ENCODE data around the gene MAPK1IP1L. TPM values are rescaled to one million over a fixed set of nuclear protein-coding genes. Genes with fewer than 3 reads are reported as not detected.
A peak's percentile ranks its signal among the peaks of the same experiment; 100 is the strongest.

Gene MAPK1IP1L
- polyA plus RNA-seq, 1 of the 3 experiments (the other 2 are of a cell fraction) = 129 TPM

DNA sequence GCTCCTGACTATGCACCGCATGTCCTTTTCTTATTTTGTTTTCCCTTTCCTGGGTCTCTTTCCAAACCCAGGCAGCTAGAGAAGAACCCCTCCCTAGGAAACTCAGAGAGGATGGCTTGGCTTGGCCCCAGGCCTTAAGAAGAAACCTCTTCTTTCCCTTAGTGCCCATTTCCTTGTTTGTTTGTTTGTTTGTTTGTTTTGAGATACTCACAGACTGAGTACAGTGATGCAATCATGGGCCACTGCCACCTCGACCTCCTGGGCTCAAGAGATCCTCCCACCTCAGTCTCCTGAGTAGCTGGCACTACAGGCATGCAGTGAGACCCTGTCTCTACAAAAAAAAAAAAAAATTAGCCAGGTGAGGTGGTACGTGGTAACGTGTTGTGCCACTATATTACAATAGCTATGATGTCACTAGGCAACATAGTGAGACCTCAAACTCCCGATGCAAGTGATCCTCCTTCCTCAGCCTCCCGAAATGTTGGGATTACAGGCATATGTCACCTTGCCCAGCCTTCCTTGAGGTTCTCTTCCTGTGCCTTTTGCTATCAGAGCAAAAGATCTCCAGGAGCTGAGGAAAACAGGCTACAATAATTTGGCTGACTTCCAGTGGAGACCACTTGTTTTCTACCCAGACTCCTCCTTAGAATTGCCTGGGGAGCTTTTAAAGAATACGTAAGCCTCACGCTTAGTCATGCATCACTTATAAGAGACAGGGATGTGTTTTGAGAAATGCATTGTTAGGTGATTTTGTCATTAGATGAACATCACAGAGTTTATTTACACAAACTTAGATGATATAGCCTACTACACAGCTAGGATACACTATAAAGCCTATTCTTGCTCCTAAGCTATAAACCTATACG, 43.1 kb downstream of the MAPK1IP1L start:
- POLR2A ChIA-PET = no interaction called here
- CTCF ChIA-PET = interaction anchor here (1.9 to 3.9 kb wide), 5 partner anchors 37 to 66 kb away, joined by 4 to 34 read pairs (median 15); partner anchors contain the start of gene MAPK1IP1L
- H3K79me2 ChIP-seq (ENCODE audit: insufficient read depth) = no peaks in the 10 kb centered on the region
- TF ChIP-seq ELF1 (IDR thresholded peaks at IDR 0.05) (no peak), GATA2 (CRISPR knock-in tag; IDR thresholded peaks at IDR 0.05) (0 out of 2 replicates have a peak, but pooled peaks have one; percentile 45)
- H3K4me2 ChIP-seq = no peak overlapping the region
- no peaks in the 10 kb centered on the region for H3F3A ChIP-seq (replicated peaks; ENCODE audit: insufficient read depth)
- no peaks in the 10 kb centered on the region for H3K36me3 ChIP-seq (replicated peaks in 1 of 2; ENCODE audit: control insufficient read depth in 1 of 2, insufficient read depth in 2 of 2, low read length in 1 of 2)
- no peak overlapping the region for H3K9ac ChIP-seq
- peaks cover 7 to 26% of the 10 kb centered on the region in 2 experiments for H3K4me1 ChIP-seq (ENCODE audit: control insufficient read depth in 1 of 2, insufficient read depth in 2 of 2, low read depth in 1 of 2, low read length in 1 of 2)
- H3K4me3 ChIP-seq (ENCODE audit: low read depth in 2 of 2, low read length in 1 of 2) = no peak overlapping the region
- H3K9me2 ChIP-seq = no peaks in the 10 kb centered on the region
- no peaks in the 10 kb centered on the region for H3K27me3 ChIP-seq (ENCODE audit: insufficient read depth)
- DNase-seq = no peak
- no peak overlapping the region for H2AFZ ChIP-seq (ENCODE audit: low read depth)
- H4K20me1 ChIP-seq (ENCODE audit: insufficient read depth) = no peaks in the 10 kb centered on the region
- no peak overlapping the region; a peak in 1 of 4 replicates for H3K27ac ChIP-seq (ENCODE audit: low read depth in 2 of 2, low read length in 1 of 2)
- 80% methylated on average over 9 of the region's 9 CpGs for WGBS (ENCODE audit: low lambda C conversion rate)
- H3K9me3 ChIP-seq = no peaks in the 10 kb centered on the region

DNA sequence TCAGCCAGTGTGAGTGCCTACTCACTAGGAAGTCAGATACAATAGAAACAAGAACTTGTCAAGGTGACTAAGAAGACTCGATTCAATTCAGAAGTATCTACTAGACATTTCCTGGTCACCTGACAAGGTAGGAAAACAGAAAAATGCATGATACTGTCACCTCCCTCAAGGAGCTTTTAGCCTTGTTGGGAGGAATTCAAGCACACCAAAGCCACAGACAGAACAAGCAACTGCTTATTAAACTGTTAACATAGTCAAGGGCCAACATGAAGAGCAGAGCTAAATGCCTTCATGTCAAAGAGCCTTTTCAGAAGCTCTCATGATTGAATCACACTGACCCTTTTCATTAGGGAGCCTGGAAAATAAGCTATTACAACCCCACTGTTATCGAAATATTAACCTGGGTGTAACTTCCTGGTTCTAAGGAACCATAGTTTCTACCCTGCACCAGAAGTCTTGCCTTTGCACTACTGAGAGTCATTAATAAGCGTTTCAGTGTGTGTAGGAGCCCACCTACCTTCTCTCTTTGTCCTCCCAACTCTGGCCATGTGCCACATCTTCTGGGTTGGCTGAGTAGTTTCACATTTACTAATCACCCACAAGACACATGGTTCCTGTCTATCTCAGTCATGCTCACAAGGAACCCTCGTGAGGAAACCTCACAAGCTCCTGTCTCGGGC, 46.6 kb downstream of the MAPK1IP1L start:
- CTCF ChIA-PET = interaction anchor here (1.4 to 3.9 kb wide), 2 partner anchors 40 to 62 kb away, joined by 4 to 16 read pairs; no protein-coding TSS in a partner anchor
- H2AFZ ChIP-seq (ENCODE audit: low read depth) = no peak overlapping the region; the same call in 1 of the 2 replicates

DNA sequence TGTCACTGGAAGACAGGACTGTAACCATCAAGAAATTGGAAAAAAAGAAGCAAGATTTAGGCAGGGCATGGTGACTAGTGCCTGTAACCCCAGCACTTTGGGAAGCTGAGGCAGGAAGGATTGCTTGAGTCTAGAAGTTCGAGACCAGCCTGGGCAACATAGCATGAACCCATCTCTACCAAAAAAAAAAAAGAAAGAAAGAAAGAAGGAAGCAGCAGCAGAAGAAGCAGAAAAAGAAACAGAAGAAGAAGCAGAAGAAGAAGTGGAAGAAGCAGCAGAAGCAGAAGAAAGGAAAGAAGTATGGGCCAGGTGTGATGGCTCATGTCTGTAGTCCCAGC, 47.1 kb downstream of the MAPK1IP1L start:
- Histone ChIP-seq H3K27me3 (ENCODE audit: insufficient read depth) (no peaks in the 10 kb centered on the region), H4K20me1 (ENCODE audit: insufficient read depth) (no peaks in the 10 kb centered on the region), H3K9me3 (no peaks in the 10 kb centered on the region), H3K36me3 (replicated peaks in 1 of 2; ENCODE audit: control insufficient read depth in 1 of 2, insufficient read depth in 2 of 2, low read length in 1 of 2) (no peaks in the 10 kb centered on the region), H3K4me1 (ENCODE audit: control insufficient read depth in 1 of 2, insufficient read depth in 2 of 2, low read depth in 1 of 2, low read length in 1 of 2) (peaks cover 15 to 22% of the 10 kb centered on the region in 2 experiments), H3K9me2 (no peaks in the 10 kb centered on the region), H3K27ac (ENCODE audit: low read depth in 2 of 2, low read length in 1 of 2) (no peak overlapping the region), H3K4me2 (no peak overlapping the region), H3K9ac (no peak overlapping the region), H2AFZ (ENCODE audit: low read depth) (no peak overlapping the region), H3F3A (replicated peaks; ENCODE audit: insufficient read depth) (peaks cover 8% of the 10 kb centered on the region), H3K79me2 (ENCODE audit: insufficient read depth) (no peaks in the 10 kb centered on the region), H3K4me3 (ENCODE audit: low read depth in 2 of 2, low read length in 1 of 2) (no peak overlapping the region)
- ChIA-PET POLR2A (no interaction called here), CTCF (interaction anchor here (1.4 to 3.9 kb wide), 2 partner anchors 39 to 62 kb away, joined by 4 to 16 read pairs; no protein-coding TSS in a partner anchor)
- no peak for DNase-seq
- 81% methylated on average over 1 of the region's 1 CpG for WGBS (ENCODE audit: low lambda C conversion rate)
- TF ChIP-seq EZH2phosphoT487 (IDR thresholded peaks at IDR 0.05; ENCODE audit: borderline replicate concordance, low read depth) (no peak), RXRA (IDR thresholded peaks at IDR 0.05; ENCODE audit: borderline replicate concordance, low read depth) (no peak), RFX5 (IDR thresholded peaks at IDR 0.05; ENCODE audit: low read length) (no peak), POLR2AphosphoS5 (IDR thresholded peaks at IDR 0.05; ENCODE audit: low read depth, low read length) (no peak), SIN3A (IDR thresholded peaks at IDR 0.05; ENCODE audit: borderline replicate concordance, low read depth, low read length) (no peak), TAF1 (IDR thresholded peaks at IDR 0.05; ENCODE audit: borderline replicate concordance, low read depth, low read length) (no peak), FOXJ3 (CRISPR knock-in tag; IDR thresholded peaks at IDR 0.05) (no peak)
- TF ChIP-seq, protein P1, sequence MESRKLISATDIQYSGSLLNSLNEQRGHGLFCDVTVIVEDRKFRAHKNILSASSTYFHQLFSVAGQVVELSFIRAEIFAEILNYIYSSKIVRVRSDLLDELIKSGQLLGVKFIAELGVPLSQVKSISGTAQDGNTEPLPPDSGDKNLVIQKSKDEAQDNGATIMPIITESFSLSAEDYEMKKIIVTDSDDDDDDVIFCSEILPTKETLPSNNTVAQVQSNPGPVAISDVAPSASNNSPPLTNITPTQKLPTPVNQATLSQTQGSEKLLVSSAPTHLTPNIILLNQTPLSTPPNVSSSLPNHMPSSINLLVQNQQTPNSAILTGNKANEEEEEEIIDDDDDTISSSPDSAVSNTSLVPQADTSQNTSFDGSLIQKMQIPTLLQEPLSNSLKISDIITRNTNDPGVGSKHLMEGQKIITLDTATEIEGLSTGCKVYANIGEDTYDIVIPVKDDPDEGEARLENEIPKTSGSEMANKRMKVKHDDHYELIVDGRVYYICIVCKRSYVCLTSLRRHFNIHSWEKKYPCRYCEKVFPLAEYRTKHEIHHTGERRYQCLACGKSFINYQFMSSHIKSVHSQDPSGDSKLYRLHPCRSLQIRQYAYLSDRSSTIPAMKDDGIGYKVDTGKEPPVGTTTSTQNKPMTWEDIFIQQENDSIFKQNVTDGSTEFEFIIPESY (IDR thresholded peaks at IDR 0.05; ENCODE audit: borderline replicate concordance, low read depth) = no peak

More for the DNA sequence above, 46.6 kb downstream of the MAPK1IP1L start:
- no peaks in the 10 kb centered on the region for H3K79me2 ChIP-seq (ENCODE audit: insufficient read depth)
- no peak overlapping the region for H3K4me3 ChIP-seq (ENCODE audit: low read depth in 2 of 2, low read length in 1 of 2)
- H3K4me2 ChIP-seq = no peak overlapping the region
- no peak for DNase-seq
- H3K4me1 ChIP-seq (ENCODE audit: control insufficient read depth in 1 of 2, insufficient read depth in 2 of 2, low read depth in 1 of 2, low read length in 1 of 2) = peaks cover 10 to 19% of the 10 kb centered on the region in 2 experiments
- POLR2A ChIA-PET = no interaction called here
- peaks cover 6% of the 10 kb centered on the region for H3F3A ChIP-seq (replicated peaks; ENCODE audit: insufficient read depth)
- H4K20me1 ChIP-seq (ENCODE audit: insufficient read depth) = no peaks in the 10 kb centered on the region
- H3K36me3 ChIP-seq (replicated peaks in 1 of 2; ENCODE audit: control insufficient read depth in 1 of 2, insufficient read depth in 2 of 2, low read length in 1 of 2) = no peaks in the 10 kb centered on the region
- H3K27me3 ChIP-seq (ENCODE audit: insufficient read depth) = no peaks in the 10 kb centered on the region
- TF ChIP-seq, protein P2, sequence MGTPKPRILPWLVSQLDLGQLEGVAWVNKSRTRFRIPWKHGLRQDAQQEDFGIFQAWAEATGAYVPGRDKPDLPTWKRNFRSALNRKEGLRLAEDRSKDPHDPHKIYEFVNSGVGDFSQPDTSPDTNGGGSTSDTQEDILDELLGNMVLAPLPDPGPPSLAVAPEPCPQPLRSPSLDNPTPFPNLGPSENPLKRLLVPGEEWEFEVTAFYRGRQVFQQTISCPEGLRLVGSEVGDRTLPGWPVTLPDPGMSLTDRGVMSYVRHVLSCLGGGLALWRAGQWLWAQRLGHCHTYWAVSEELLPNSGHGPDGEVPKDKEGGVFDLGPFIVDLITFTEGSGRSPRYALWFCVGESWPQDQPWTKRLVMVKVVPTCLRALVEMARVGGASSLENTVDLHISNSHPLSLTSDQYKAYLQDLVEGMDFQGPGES (IDR thresholded peaks at IDR 0.05; ENCODE audit: low read depth, low read length) = no peak
- TF ChIP-seq FOSL2 (IDR thresholded peaks at IDR 0.05; ENCODE audit: borderline replicate concordance, low read depth) (no peak), FOXJ3 (CRISPR knock-in tag; IDR thresholded peaks at IDR 0.05) (no peak), NRF1 (IDR thresholded peaks at IDR 0.05; ENCODE audit: low read depth, low read length) (no peak), SMC3 (IDR thresholded peaks at IDR 0.05; ENCODE audit: low read depth, low read length) (no peak), GABPA (IDR thresholded peaks at IDR 0.05; ENCODE audit: low read depth) (no peak)
- TF ChIP-seq, protein P3, sequence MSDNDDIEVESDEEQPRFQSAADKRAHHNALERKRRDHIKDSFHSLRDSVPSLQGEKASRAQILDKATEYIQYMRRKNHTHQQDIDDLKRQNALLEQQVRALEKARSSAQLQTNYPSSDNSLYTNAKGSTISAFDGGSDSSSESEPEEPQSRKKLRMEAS (IDR thresholded peaks at IDR 0.05; ENCODE audit: low read depth) = no peak
- H3K9me3 ChIP-seq = no peaks in the 10 kb centered on the region
- H3K9me2 ChIP-seq = no peaks in the 10 kb centered on the region
- no peak overlapping the region for H3K27ac ChIP-seq (ENCODE audit: low read depth in 2 of 2, low read length in 1 of 2)
- 88% methylated on average over 5 of the region's 5 CpGs for WGBS (ENCODE audit: low lambda C conversion rate)
- H3K9ac ChIP-seq = no peak overlapping the region
